ENCODE measurements around the gene CREB3L4. TPM values are rescaled to one million over a fixed set of nuclear protein-coding genes. Genes with fewer than 3 reads are reported as not detected.
A peak's percentile ranks its signal among the peaks of the same experiment; 100 is the strongest.

Gene CREB3L4
- total RNA-seq, 1 experiment from 2014 or later, result 14.7 TPM

- peak within 1 kb of the TSS; percentile 98 for H3K27ac Mint-ChIP-seq (ENCODE audit: low read depth, unreplicated experiment)
- intact Hi-C loops (cut with micrococcal nuclease), result loop anchor here (1.0 kb wide), 2 partner anchors 192 to 282 kb away; partner anchors contain the start of gene HAX1
Measured at GRCh38 chr1:153990468-153991150, 22.9 kb downstream of the CREB3L4 start, which contains the start of gene RPS27. TSS of gene RPS27 (plus strand) at chr1:153990762. CDS start at chr1:153990797, 35 bp downstream.

GRCh38 chr1:153991151-153991630, 23.5 kb downstream of the CREB3L4 start:
- TF ChIP-seq, protein P1, sequence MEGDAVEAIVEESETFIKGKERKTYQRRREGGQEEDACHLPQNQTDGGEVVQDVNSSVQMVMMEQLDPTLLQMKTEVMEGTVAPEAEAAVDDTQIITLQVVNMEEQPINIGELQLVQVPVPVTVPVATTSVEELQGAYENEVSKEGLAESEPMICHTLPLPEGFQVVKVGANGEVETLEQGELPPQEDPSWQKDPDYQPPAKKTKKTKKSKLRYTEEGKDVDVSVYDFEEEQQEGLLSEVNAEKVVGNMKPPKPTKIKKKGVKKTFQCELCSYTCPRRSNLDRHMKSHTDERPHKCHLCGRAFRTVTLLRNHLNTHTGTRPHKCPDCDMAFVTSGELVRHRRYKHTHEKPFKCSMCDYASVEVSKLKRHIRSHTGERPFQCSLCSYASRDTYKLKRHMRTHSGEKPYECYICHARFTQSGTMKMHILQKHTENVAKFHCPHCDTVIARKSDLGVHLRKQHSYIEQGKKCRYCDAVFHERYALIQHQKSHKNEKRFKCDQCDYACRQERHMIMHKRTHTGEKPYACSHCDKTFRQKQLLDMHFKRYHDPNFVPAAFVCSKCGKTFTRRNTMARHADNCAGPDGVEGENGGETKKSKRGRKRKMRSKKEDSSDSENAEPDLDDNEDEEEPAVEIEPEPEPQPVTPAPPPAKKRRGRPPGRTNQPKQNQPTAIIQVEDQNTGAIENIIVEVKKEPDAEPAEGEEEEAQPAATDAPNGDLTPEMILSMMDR (IDR thresholded peaks at IDR 0.05; ENCODE audit: unreplicated experiment), result no peak
- Mint-ChIP-seq H3K9me3 (ENCODE audit: unreplicated experiment) (no peaks in the 10 kb centered on the region), H3K27ac (ENCODE audit: low read depth, unreplicated experiment) (peak overlapping the region; percentile 98), H3K27me3 (ENCODE audit: insufficient read depth, unreplicated experiment) (no peaks in the 10 kb centered on the region), H3K36me3 (ENCODE audit: insufficient read depth, unreplicated experiment) (peaks cover 60% of the 10 kb centered on the region), H3K4me3 (ENCODE audit: unreplicated experiment) (peak overlapping the region; percentile 90), H3K4me1 (ENCODE audit: insufficient read depth, unreplicated experiment) (peaks cover 31% of the 10 kb centered on the region)
- BruUV-seq (replicated peaks), result TSS peak; percentile 79
- no peak for DNase-seq (ENCODE audit: unreplicated experiment)
- CTCF ChIA-PET, result interaction anchor here (1.0 to 7.8 kb wide), 4 partner anchors 14 to 364 kb away, joined by 3 to 80 read pairs (median 34); partner anchors contain the start of genes GATAD2B, JTB and S100A13
- intact Hi-C loops (cut with micrococcal nuclease), result no loop called here
- POLR2A ChIA-PET, result interaction anchor here (0.6 to 13.2 kb wide), 53 partner anchors 10 to 1029 kb away, joined by 3 to 358 read pairs (median 6); partner anchors contain the start of genes CHTOP, CREB3L4, CRTC2 and DENND4B

More at GRCh38 chr1:153990468-153991150, 22.9 kb downstream of the CREB3L4 start, which contains the start of gene RPS27:
- Mint-ChIP-seq H3K4me1 (ENCODE audit: insufficient read depth, unreplicated experiment) (peaks cover 33% of the 10 kb centered on the region), H3K36me3 (ENCODE audit: insufficient read depth, unreplicated experiment) (peaks cover 55% of the 10 kb centered on the region), H3K4me3 (ENCODE audit: unreplicated experiment) (peak within 1 kb of the TSS; percentile 90), H3K9me3 (ENCODE audit: unreplicated experiment) (no peaks in the 10 kb centered on the region), H3K27me3 (ENCODE audit: insufficient read depth, unreplicated experiment) (no peaks in the 10 kb centered on the region)
- CTCF ChIA-PET, result interaction anchor here (0.6 to 7.8 kb wide), 6 partner anchors 14 to 418 kb away, joined by 3 to 80 read pairs (median 4); partner anchors contain the start of genes GATAD2B and JTB
- POLR2A ChIA-PET, result interaction anchor here (0.6 to 13.2 kb wide), 77 partner anchors 10 to 1030 kb away, joined by 3 to 358 read pairs (median 5); partner anchors contain the start of genes CHTOP, CREB3L4, CRTC2 and DENND4B
- TF ChIP-seq, protein P1 (IDR thresholded peaks at IDR 0.05; ENCODE audit: unreplicated experiment), result no peak
- no TSS peak for BruUV-seq (replicated peaks)
- DNase-seq (ENCODE audit: unreplicated experiment), result peak; percentile 100

DNA sequence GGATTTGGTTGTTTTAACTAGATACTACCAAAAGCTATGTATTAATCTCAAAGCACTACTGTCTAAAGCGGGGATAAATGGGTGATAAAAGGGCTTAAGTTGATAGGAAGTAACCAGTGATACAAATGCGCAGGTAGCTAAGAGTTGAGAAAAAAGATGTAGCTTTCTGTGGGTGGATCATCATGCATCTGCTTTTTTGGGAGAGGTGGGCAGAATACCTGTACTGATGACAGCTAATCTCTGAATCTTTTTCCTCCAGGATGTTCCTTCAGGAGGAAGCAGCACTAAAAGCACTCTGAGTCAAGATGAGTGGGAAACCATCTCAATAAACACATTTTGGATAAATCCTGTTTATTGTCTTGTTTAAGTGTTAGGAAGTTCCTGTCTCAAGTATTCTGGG, 24.1 kb downstream of the CREB3L4 start:
- Mint-ChIP-seq H3K9me3 (ENCODE audit: unreplicated experiment) (no peaks in the 10 kb centered on the region), H3K4me3 (ENCODE audit: unreplicated experiment) (peak overlapping the region; percentile 90), H3K27me3 (ENCODE audit: insufficient read depth, unreplicated experiment) (no peaks in the 10 kb centered on the region), H3K4me1 (ENCODE audit: insufficient read depth, unreplicated experiment) (peaks cover 24% of the 10 kb centered on the region), H3K36me3 (ENCODE audit: insufficient read depth, unreplicated experiment) (peaks cover 64% of the 10 kb centered on the region), H3K27ac (ENCODE audit: low read depth, unreplicated experiment) (peak overlapping the region; percentile 98)
- BruUV-seq (replicated peaks), result no TSS peak
- POLR2A ChIA-PET, result interaction anchor here (0.6 to 13.2 kb wide), 21 partner anchors 9 to 551 kb away, joined by 3 to 358 read pairs (median 18); partner anchors contain the start of genes CREB3L4, CRTC2, DENND4B and GATAD2B
- intact Hi-C loops (cut with micrococcal nuclease), result no loop called here
- DNase-seq (ENCODE audit: unreplicated experiment), result no peak
- TF ChIP-seq, protein P1 (IDR thresholded peaks at IDR 0.05; ENCODE audit: unreplicated experiment), result no peak
- CTCF ChIA-PET, result interaction anchor here (1.0 to 7.8 kb wide), 4 partner anchors 15 to 364 kb away, joined by 3 to 80 read pairs (median 34); partner anchors contain the start of genes GATAD2B, JTB and S100A13

GRCh38 chr1:153995202-153995601, 27.5 kb downstream of the CREB3L4 start:
- CTCF ChIA-PET, result interaction anchor here (0.6 to 1.0 kb wide), 3 partner anchors 184 to 319 kb away, joined by 3 read pairs; no protein-coding TSS in a partner anchor
- no peak overlapping the region for H3K27ac Mint-ChIP-seq (ENCODE audit: low read depth, unreplicated experiment)
- intact Hi-C loops (cut with micrococcal nuclease), result no loop called here

More at GRCh38 chr1:153995202-153995601, 27.5 kb downstream of the CREB3L4 start:
- Mint-ChIP-seq H3K4me1 (ENCODE audit: insufficient read depth, unreplicated experiment) (peaks cover 22% of the 10 kb centered on the region), H3K4me3 (ENCODE audit: unreplicated experiment) (no peak overlapping the region), H3K27me3 (ENCODE audit: insufficient read depth, unreplicated experiment) (no peaks in the 10 kb centered on the region), H3K9me3 (ENCODE audit: unreplicated experiment) (no peaks in the 10 kb centered on the region), H3K36me3 (ENCODE audit: insufficient read depth, unreplicated experiment) (peaks cover 70% of the 10 kb centered on the region)
- TF ChIP-seq, protein P1 (IDR thresholded peaks at IDR 0.05; ENCODE audit: unreplicated experiment), result no peak
- BruUV-seq (replicated peaks), result no TSS peak
- no peak for DNase-seq (ENCODE audit: unreplicated experiment)
- POLR2A ChIA-PET, result interaction anchor here (0.6 to 13.2 kb wide), 9 partner anchors 9 to 637 kb away, joined by 3 to 358 read pairs (median 4); partner anchors contain the start of genes CREB3L4, JTB, RAB13 and SLC39A1
